ENCODE measurements around the gene MLLT10.
"Not testable (repeated sequence)": the region's sequence is repeated elsewhere in the genome, so short reads cannot be mapped to it uniquely, and the experiment has no call there.

The MLLT10 gene

GRCh38 chr10:21584834-21585530 lies 51.0 kb downstream of the MLLT10 start:
- no peak for DNase-seq (ENCODE audit: low spot score)

GRCh38 chr10:21587391-21587790 lies 53.4 kb downstream of the MLLT10 start:
- DNase-seq (ENCODE audit: low spot score): no peak

GRCh38 chr10:21588159-21588558 lies 54.1 kb downstream of the MLLT10 start:
- not testable (repeated sequence) for DNase-seq (ENCODE audit: low spot score)

DNA sequence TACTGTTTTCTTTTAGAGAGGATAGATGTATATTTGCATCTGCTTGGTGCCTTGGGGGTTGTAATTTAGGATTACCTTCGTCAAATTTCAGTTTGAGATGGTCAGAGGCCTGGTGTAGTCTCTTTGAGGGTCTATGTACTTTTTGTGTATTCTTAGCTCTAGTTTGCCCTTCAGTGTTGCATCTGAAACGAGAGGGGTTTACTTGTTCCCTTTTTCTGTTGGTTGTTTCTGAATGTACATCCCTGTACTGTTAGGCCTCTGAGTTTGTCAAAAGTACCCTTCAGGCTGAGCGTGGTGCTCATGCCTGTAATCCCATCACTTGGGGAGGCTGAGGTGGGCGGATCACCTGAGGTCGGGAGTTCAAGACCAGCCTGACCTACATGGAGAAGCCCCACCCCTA lies 60.0 kb downstream of the MLLT10 start:
- no peak for DNase-seq (ENCODE audit: low spot score)

- no peak for DNase-seq (ENCODE audit: low spot score)
These were observed 65.5 kb downstream of the MLLT10 start for GRCh38 chr10:21599582-21599981.

GRCh38 chr10:21600804-21601433 lies 66.9 kb downstream of the MLLT10 start:
- DNase-seq (ENCODE audit: low spot score): no peak

DNA sequence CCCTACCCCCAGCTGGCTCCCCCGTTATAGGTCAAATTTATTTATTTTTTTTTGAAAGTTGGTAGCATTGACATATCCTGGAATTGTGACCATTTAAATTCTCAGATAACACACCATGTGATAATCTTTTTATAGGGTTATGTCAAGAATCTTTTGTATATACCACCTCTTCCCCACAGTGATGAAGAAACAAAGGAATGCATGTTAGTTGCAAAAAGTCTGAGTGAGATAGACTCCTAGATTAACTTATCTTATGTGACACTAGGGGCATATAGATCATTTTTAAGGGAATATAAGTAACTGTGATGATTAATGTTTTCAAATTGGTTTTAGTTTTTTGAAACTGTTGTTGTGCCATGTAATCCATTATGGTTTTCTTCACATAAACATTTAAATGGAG lies 68.3 kb downstream of the MLLT10 start:
- no peak for DNase-seq (ENCODE audit: low spot score)

GRCh38 chr10:21603721-21604120 lies 69.7 kb downstream of the MLLT10 start:
- no peak for DNase-seq (ENCODE audit: low spot score)

DNA sequence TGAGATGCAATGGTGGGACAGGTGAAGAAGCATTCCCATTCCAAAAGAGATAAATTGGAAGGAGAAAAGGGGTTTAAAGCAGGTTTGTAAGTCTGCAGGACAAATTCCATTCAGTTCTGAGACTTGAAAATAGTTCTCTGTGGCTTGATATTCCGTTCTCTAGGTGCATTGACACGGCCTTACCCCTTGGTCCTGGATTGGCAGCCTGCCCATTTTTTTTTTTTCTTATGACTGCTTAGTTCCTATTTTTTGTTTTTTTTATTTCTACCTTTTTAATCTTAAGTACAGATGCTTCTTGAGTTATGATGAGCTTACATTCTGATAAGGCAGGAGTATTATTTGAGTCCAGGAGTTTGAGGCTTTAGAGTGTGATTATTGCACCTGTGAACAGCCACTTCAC lies 70.6 kb downstream of the MLLT10 start:
- no peak for DNase-seq (ENCODE audit: low spot score)

GRCh38 chr10:21607907-21608306 lies 73.9 kb downstream of the MLLT10 start:
- no peak for DNase-seq (ENCODE audit: low spot score)

DNA sequence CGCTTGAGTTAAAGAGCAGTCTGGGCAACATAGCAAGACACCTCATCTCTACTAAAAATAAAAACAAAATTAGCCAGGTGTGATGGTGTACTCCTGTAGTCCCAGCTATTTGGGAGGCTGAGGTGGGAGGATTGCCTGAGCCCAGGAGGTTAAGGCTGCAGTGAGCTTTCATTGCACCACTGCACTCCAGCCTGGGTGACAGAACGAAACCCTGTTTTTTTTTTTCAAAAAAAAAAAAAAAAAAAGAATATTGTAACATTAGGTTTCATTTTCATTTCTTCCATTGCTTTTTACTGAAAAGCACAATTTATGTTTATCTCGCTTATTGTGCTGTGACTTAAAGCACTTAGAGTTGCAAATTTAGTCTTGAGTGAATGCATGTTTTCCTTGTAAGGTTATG lies 80.0 kb downstream of the MLLT10 start:
- DNase-seq (ENCODE audit: low spot score): no peak

DNA sequence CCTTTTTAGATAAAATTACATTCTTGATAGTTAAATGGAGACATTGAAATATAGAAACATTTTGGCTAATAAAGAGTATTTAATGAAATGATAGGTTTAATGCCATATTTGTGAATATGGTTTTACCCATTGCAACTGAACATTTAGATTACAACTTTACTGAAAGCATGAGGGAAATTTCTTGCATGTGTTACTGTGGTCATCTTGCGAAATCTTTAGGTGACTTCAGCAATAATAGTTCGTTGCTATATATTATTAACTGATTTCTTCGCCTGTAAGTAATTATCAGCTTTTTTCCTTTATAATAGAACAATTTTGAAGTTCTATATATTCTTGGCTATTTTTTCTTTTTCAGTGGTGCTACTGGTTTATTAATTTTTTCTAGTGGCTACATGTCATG lies 83.2 kb downstream of the MLLT10 start:
- DNase-seq (ENCODE audit: low spot score): no peak

DNA sequence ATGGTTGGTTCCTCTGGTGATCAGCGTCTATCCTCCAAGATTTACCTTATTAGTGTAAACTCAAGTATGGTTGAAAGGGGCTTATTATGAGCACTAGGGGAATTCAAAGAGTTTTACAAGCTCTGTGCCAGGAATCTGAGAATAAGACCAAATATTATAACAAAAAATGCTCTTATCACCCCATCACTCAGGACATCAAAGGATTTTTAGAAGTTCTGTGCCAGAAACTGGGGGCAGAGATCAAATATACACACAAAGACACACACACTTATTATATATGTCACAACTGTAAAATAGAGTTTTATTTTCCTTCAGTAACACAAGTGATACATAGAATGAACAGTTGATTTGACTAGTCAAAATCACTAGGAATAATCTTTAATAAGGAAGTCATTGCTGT lies 89.3 kb downstream of the MLLT10 start:
- no peak for DNase-seq (ENCODE audit: low spot score)

GRCh38 chr10:21624421-21624820 lies 90.4 kb downstream of the MLLT10 start:
- not testable (repeated sequence) for DNase-seq (ENCODE audit: low spot score)

- DNase-seq (ENCODE audit: low spot score): no peak
These were observed 90.9 kb downstream of the MLLT10 start for GRCh38 chr10:21624951-21625350.

DNA sequence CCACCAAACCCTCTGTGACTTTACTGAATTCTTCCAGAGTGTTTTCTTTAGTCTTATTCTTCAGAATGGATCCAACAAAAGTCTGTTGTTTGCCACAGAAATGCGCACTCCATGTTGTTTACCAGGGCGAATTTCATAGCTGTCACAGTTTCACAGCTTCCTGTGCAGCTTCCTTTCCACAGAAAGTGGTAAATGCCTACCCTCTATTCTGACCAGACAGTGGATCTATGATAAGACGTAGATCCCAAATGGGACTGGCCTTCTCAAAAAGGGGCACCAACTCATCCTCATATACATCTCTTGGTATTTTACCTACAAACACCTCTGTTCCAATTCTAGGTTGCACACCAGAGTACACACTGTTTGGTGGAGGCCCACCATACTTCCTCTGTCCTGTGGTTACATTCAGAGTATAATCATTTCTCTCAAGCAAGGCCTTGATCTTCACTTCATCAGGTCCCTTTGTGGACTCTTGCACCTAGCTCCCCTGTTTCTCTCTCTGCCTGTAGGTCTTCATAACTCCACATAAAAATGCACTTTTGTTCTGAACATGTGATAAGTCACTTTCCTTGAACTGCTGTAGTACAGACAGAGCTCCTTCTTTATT lies 91.7 kb downstream of the MLLT10 start:
- no peak for DNase-seq (ENCODE audit: low spot score)

DNA sequence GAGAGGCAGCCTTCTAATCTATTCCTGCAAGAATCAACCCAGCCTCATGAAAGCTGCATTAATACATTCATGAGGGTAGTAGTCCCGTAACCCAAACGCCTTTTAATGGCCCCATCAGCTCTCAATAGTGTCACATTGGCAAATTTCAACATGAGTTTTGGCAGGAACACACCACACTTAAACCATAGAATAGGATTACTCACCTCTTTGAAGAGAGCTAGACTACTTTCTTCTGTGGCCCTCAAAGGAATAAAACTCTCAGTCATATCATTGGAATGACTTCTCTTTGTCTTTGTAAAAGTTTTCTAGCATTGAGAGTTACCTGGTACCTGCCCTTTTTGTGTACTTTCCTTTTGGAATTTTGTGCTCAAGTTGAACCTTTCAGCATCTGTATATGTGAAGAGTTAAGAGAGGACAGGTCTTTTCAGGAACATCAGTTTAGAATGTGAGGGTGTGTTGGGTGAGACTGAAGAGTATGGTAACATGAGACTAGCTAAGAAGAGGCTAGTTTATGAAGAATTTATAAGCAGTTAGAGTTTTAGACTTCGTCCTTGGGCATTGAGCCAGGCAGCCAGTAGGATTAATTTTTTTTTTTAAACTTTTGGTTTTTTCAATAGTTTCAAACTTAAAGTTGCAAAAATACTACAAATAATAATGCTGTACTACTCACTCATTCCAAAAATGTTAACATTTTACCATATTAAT lies 92.6 kb downstream of the MLLT10 start:
- DNase-seq (ENCODE audit: low spot score): no peak

GRCh38 chr10:21627331-21627730 lies 93.3 kb downstream of the MLLT10 start:
- DNase-seq (ENCODE audit: low spot score): no peak

DNA sequence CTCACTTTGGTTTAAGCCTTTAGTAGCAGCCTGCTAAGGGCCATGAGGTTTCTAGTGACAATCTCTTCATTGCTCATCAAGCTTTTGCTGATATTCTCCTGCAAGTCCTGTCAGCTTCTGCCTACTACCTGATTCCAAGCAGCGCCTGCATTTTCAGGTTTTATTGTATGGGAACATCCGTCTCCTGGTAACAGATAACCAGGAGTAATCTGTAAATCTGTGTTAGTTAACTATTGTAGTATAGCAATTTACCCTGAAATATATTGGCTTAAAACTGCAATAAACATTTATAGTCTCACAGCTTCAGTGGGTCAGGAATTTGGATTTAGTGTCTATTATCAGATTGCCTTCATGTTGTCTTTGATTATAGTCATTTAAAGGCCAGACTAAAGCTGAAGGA lies 94.0 kb downstream of the MLLT10 start:
- no peak for DNase-seq (ENCODE audit: low spot score)

DNA sequence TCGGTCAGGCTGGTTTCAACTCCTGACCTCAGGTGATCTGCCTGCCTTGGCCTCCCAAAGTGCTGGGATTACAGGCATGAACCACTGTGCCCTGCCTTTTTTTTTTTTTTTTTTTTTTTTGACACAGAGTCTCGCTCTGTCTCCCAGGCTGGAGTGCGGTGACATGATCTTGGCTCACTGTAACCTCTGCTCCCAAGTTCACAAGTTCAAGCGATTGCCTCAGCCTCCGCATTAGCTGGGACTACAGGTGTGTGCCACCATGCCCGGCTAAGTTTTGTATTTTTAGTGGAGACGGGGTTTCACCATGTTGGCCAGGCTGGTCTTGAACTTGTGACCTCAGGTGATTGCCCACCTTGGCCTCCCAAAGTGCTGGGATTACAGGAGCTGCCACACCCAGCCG lies 94.6 kb downstream of the MLLT10 start:
- not testable (repeated sequence) for DNase-seq (ENCODE audit: low spot score)

GRCh38 chr10:21634599-21635365 lies 100.8 kb downstream of the MLLT10 start:
- no peak for DNase-seq (ENCODE audit: low spot score)

- DNase-seq (ENCODE audit: low spot score): no peak
These were observed 103.8 kb downstream of the MLLT10 start for GRCh38 chr10:21637795-21638194.
